ENCODE measurements around the gene ZNF837.
"Not testable (repeated sequence)": the region's sequence is repeated elsewhere in the genome, so short reads cannot be mapped to it uniquely, and the experiment has no call there.

Gene ZNF837

DNA sequence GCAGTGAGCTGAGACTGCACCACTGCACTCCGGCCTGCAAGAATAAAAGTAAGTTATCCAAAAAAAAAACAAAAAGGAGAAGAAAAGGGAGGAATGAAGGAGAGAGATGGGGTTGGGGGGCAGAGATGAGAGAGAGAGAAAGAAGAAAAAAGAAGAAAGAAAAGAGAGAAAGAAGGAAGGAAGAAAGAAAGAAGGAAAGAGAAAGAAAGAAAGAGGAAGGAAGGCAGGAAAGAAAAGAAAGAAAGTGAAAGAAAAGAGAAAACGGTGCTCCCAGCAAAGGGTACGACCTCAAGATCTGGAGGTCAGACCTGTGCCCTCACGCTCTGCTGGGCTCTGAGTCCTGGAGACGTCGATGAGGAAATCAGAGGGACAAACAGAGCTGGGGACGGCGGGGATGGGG, 31.2 kb downstream of the ZNF837 start:
- DNase-seq, result no peak

DNA sequence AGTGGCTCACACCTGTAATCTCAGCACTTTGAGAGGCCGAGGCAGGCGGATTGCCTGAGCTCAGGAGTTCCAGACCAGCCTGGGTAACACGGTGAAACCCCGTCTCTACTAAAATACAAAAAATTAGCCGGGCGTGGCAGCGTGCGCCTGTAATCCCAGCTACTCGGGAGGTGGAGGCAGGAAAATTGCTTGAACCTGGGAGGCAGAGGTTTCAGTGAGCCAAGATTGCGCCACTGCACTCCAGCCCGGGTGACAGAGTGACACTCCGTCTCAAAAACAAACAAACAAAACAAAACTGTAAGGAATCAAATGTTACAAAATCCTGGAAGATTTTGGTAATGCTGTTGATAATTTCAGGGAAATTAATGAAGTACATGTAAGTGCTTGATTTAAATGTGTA, 32.8 kb downstream of the ZNF837 start:
- DNase-seq, result not testable (repeated sequence)

DNA sequence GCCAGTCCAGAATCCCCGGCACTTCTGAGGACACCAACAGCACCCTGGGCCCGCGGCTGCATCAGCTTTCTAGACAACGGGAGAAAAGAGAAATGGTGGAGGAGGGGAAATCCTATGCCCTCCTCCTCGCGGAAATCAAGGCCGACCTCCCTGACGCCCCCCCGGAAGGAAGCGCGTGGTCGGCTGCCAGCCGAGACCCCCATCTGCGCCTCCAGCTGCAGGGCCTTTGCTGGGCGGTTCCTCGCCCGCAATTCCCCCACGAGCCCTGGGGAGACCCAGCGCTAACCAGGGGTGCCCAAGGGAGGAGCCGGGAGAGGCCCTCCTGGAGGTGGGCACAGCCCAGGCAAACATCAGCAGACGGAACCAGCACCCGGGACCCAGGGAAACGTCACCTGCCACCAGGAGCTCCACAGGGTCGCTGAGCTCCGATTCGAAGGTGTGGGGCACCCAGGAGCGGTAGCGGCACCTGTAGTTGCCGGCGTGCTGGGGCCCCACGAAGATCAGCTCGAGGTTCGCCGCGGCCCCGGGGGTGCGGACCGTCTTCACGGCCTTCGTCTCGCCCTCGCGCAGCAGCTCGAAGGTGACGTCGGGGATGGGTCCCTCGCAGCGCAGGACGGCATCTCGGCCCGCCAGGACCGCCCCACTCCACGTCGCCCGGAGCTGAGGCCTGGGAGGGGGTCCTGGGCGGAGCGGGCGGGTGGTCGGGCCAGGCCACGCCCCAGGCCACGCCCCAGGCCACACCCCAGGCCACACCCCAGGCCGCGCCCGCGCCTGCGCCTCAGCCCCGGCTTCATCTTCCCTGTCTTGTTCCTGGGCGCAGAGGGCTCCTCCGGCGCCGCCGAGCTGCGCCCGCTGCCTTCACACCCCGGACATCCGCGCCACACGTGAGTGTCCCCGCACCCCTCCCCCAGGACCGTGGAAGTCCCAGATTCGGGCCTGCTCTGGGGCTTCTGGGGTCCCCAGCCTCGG, 33.6 kb downstream of the ZNF837 start:
- no peak for DNase-seq

DNA sequence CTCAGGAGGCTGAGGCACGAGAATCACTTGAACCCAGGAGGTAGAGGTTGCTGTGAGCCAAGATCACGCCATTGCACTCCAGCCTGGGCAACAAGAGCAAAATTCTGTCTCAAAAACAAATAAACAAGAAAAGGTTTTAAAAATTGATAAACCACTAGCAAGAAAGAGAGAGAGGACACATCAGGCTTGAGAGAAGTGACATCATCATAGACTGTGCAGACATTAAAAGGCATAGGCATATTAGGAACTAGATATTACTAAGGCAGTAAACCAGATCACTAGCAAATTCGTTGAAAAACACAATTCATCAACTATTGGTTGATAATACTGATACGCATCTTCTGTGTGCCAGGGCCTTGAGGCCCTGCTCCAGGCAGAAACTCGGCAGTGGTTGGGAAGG, 35.3 kb downstream of the ZNF837 start:
- no peak for DNase-seq

DNA sequence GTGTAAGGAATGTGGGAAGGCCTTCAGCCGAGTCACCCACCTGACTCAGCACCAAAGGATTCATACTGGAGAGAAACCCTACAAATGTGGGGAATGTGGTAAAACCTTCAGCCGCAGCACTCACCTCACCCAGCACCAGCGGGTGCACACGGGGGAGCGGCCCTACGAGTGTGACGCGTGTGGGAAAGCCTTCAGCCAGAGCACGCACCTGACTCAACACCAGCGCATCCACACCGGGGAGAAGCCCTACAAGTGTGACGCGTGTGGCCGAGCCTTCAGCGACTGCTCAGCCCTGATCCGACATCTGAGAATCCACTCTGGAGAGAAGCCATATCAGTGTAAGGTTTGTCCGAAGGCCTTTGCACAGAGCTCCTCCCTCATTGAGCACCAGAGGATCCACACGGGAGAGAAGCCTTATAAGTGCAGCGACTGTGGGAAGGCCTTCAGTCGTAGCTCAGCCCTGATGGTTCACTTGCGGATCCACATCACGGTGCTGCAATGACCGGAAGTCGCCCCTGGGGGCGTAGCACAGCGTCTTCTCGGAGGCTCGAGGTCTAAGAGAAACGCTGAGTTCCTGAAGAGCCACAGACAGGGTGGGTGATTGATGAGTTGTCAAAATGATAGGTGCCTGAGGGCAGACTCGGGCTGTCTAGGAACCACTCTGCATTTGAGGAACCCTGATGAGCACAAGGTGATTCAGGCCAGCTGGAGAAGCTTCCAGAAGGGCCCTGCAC, 41.8 kb downstream of the ZNF837 start:
- DNase-seq, result no peak

DNA sequence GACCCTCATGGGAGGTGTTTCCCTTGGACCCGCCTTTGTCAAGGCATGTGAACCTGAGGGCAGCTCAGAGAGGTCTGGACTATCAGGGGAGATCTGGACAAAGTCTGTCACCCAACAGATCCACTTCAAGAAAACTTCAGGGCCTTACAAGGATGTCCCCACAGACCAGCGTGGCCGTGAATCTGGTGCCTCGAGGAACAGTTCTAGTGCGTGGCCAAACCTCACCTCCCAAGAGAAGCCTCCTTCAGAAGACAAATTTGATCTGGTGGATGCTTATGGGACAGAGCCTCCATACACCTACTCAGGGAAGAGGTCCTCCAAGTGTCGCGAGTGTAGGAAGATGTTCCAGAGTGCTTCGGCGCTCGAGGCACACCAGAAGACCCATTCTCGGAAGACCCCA, 42.5 kb downstream of the ZNF837 start:
- DNase-seq, result no peak

DNA sequence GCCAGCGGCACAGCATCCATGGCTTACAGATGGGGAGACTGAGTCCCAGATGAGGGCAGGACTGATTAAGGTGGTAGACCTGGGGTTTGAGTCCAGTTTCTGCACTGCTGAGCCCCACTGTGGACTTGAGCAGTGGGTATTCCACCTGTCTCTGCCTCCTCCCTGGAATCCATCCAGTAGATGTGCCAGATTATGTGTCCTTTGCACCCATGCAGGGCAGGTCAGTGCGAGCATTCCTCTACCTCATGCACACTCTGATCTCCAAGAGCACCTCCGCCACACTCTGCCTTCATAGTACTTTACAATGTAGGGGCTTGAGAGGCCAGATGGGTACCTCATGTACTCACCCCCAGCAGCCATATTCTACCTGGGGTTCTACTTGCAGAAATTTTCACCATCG, 44.0 kb downstream of the ZNF837 start:
- no peak for DNase-seq

DNA sequence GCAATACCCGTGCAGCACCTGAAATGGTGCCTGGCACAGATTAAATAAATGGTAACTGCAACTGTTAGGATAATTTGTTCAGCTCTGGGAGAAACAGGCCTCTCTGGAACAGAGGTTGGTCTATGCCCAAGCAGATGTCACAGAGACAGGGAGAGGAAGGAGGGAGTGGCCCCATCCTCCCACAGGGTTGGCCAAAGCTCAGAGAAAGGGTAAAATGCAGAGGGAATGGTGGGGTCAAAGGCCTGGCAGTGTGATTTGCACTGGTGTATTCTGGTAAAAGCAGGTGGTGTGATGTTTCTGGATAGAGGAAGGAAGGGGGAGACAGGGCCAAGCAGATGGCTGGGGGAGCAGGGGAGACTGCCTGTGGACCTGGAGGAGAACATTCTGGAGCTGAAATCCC, 44.6 kb downstream of the ZNF837 start:
- DNase-seq, result no peak

DNA sequence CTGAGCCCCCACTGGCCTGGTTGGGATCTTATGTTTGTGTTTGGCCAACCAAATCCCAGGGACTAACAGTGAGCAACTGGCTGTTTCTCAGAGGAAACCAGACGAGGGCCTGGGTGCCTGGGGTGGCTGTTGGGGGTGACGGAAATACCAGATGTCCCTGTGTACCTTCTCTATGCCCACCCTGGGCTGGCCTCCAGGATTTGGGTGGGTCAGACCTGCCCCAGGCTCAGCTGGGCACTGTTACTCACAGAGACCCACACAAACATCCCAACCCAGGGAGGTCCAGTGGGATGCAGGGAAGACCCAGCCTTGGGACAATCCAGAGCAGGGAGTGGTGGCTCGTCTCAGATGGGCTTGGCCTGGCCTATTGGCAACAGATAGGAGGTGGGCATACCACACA, 45.2 kb downstream of the ZNF837 start:
- no peak for DNase-seq

DNA sequence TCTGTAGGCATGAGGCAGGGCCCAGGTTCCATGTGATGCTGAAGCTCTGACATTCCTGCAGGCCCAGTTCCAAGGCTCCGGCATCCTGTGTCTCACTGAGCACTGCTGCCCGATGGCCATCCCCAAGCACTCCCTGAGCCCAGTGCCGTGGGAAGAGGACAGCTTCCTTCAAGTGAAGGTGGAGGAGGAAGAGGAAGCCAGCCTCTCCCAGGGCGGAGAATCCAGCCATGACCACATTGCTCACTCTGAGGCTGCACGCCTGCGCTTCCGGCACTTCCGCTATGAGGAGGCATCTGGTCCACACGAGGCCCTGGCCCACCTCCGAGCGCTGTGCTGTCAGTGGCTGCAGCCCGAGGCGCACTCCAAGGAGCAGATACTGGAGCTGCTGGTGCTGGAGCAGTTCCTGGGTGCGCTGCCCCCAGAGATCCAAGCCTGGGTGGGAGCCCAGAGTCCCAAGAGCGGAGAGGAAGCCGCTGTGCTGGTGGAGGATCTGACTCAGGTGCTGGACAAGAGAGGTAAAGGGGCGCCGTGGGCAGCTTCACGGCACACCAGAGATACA, 46.1 kb downstream of the ZNF837 start:
- DNase-seq, result no peak

DNA sequence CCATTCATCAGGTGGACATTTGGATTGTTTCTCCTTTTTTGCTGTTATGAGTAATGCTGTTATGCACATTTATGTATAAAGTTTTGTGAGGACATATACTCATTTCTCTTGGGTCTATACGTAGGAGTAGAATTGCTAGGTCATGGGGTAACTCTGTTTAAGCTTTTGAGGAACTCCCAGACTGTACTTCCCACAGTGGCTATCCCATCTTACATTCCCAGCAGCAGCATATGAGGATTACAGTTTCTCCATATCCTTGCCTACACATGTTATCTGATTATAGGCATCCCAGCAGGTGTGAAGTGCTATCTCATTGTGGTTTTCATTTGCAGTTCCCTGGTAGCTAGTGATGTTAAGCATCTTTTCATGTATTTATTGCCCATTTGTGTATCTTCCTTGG, 48.1 kb downstream of the ZNF837 start:
- DNase-seq, result no peak

DNA sequence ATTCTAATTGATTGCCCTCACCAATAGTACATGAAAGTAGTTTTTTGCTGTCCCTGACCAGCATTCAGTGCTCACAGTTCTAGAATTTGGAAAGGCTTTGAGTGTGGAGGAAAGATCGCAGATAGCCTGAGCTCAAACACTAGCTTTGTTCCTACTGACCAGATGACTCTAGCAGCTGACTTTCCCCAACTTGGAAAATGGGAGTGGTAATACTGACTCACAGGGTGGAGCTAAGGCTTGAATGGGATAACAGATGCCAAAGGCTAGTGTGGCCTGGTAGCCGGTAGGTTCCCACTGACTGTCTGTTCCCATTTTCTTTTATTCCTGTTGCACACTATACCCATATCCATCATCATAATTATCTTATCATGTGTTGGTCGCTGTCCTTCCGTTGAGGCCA, 50.4 kb downstream of the ZNF837 start:
- no peak for DNase-seq

DNA sequence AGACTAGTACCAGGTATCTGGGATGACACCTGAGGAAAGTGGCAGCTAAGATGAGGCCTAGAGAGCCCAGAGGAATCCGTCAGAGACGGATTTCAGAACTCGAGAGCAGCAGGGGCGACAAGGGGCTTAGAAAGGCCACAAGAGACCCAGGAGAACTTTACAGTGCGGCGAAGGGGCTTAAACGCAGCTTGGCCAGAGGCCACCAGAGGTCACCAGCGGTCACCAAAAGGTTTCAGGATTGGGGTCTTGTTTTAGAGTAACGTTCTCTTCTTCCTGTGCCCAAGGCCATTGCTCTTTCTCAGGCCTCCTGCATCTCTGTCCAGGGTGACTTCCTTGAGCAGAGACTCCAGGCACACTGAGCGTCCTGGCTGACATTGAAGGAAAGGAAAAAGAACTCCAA, 51.8 kb downstream of the ZNF837 start:
- no peak for DNase-seq

DNA sequence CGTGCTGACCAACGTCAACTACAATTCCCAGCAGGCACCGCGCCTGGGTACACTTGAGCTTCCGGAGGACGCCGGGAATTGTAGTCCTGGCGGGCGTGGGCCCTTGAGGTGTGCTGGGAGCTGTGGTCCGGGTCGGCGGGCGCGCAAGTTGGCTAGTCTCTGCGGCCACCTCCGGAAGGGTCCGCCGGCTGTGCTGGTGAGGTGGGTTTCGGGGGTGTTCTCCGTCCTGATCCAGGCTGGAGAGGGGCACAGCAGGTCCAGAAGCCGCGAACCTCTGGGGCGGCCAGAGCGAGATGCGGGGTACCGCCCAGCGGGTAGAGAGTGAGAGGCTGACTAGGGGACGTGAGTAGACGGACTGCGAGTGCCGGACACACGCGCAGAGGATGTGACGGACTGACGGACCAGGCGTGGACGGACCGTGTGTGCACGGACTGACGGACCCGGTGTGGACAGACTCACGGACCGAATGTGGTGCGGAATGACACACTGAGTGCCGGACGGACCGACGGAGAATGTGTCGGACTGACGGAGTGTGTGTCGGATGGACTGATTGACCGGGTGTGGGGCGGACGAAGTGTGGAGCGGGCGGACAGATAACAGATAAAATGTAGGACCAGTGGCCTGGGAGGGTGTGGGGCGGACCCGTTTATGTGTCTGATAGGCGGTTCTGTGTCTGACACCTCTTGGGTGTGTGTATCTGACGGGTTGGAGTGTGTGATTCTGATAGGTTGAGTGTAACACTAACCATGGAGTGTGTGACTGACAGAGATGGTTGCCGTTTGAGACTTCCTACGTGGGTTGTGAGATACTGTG, 53.7 kb downstream of the ZNF837 start, which contains the start of gene ZSCAN22:
TSS of gene ZSCAN22 (plus strand) at position 81 of the 813 bp plus-strand sequence. CDS start 7,809 bp downstream, outside the sequence.
- DNase-seq, result peak; percentile 89

DNA sequence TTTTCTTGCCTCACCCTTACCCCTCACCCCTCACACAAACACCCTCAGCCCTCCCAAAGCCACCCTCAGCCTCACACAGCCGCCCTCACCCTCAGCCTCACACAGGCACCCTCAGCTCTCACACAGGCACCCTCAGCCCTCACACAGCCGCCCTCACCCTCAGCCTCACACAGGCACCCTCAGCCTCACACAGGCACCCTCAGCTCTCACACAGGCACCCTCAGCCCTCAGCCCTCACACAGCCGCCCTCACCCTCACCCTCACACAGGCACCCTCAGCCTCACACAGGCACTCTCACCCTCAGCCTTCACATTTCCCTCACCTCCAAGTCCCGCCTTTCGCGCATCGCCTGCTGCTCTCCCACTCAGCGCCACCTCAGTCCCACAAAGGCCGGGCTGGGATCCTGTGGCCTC, 54.3 kb downstream of the ZNF837 start:
- no peak for DNase-seq

DNA sequence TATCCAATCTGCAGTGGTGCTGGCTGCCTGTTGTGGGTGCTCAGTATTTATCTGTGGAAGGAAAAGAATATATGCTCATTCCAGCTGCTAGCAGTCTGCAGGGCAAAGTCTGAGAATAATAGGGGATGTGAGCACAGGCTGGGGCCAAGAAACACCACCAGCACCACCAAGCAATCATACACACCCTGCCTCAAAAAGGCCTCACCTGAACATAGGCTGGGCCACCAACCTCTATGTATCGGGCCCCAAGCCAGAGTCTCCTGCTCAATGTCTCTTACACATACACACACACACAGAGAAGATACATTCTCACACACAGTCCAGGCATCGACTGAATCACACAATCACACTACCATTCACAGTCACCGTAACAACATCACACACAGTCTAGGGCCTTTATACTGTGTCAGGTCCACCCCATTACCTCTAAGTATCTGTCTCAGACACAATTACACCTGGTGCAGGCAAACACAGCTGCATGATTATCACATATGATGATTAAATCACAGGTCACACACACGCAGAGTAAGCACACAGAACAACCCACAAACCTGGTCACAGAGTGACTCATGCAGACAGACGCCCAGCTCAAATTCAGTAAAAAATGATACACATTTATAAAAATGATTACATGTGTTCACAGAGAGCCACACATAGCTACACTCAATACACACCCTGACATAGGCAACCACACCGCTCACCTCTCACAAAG, 55.4 kb downstream of the ZNF837 start:
- DNase-seq, result no peak

DNA sequence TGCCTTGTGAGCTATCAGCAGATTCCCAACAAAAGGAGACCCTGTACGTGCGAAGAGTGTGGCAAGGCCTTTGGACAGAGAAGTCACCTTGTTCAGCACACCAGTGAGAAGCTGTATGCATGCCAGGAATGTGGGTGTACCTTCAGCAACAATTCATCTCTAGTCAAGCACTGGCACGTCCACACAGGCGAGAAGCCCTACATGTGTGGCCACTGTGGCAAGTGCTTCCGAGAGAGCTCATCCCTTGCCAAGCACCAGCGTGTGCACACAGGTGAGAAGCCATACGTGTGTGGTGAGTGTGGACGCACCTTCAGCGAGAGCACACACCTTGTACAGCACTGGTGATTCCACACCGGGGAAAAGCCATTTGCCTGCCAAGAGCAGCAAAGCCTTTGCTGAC, 61.6 kb downstream of the ZNF837 start:
- no peak for DNase-seq

DNA sequence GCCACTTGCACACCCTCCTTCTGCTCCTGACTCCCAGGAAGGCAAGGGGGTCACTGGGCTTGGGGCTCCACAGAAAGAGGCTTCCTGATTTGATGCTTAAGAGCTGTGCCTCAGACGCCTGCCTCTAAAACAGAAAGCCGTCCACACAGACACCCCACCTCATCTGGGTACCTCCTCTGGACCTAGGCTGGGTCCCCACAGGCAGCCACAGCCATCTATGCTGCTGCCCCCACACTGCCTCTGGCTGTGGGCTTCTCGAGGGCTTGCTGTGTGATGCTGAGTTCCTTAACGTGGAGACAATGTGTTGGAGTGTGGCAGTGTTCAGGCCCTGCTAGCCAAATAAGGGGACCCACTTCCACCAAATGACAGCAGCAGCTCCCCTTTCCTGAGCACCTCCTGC, 62.5 kb downstream of the ZNF837 start:
- DNase-seq, result no peak
